K562 (cell line): ENCODE results near the gene LSM4. TPM values are rescaled to one million over a fixed set of nuclear protein-coding genes. Genes with fewer than 3 reads are reported as not detected.

Experiments used
- ASH1L ChIP-seq: fragments of 450-650 bp; IDR thresholded peaks from 2 replicates; pipeline ENCODE4 v1.6.1; 2018; ENCODE audit warnings: borderline replicate concordance, mild to moderate bottlenecking, low read depth; ENCODE audit not compliant: partially characterized antibody
- HIVEP1 ChIP-seq: fragments of 250-450 bp; sonication (Bioruptor Pico); IDR thresholded peaks from 2 replicates; pipeline ENCODE4 v1.4.0; 2020; ENCODE audit warnings: mild to moderate bottlenecking
- RBM22 ChIP-seq: fragments of 200-400 bp; formaldehyde crosslinking; IDR thresholded peaks from 2 replicates; pipeline ENCODE4 v1.6.1; 2018; ENCODE audit warnings: low read length, low read depth; ENCODE audit not compliant: poor library complexity, severe bottlenecking
- SNIP1 ChIP-seq: fragments of 450-650 bp; IDR thresholded peaks from 2 replicates; pipeline ENCODE4 v1.7.1; 2017; ENCODE audit warnings: low read depth, mild to moderate bottlenecking
- SRSF7 ChIP-seq: fragments of 200-400 bp; formaldehyde crosslinking; optimal IDR thresholded peaks from 2 replicates; pipeline ENCODE3; 2017; ENCODE audit warnings: mild to moderate bottlenecking, low read depth, low read length
- TRIM28 ChIP-seq: fragments of 450-650 bp; IDR thresholded peaks from 2 replicates; pipeline ENCODE4 v1.6.1; 2017
- ZNF23 ChIP-seq: fragments of 250-450 bp; sonication (Bioruptor Pico); IDR thresholded peaks from 2 replicates; pipeline ENCODE4 v1.4.0; 2020; ENCODE audit warnings: mild to moderate bottlenecking
- ZNF354B ChIP-seq: fragments of 250-450 bp; sonication (Bioruptor Pico); IDR thresholded peaks from 2 replicates; pipeline ENCODE4 v1.4.0; 2020
- ZNF408 ChIP-seq: fragments of 250-450 bp; sonication (Bioruptor Pico); IDR thresholded peaks from 2 replicates; pipeline ENCODE4 v1.4.0; 2020; ENCODE audit warnings: low read depth, mild to moderate bottlenecking, moderate library complexity
- ZNF584 ChIP-seq: fragments of 200-800 bp; sonication (Bioruptor generic); IDR thresholded peaks from 2 replicates; pipeline ENCODE4 v1.6.1; 2016; ENCODE audit warnings: low read depth, mild to moderate bottlenecking, missing genetic modification characterization, missing compliant biosample characterization
- polyA plus RNA-seq, 8 experiments: library from polyadenylated mRNA; depleted of rRNA in 4 of 8; stranded (reverse) in 5 of 8; unstranded in 3 of 8; fragments of >200 nt; fragmentation: Nextera tagmentation in 2 of 8; fragmentation: Illumina TruSeq in 1 of 8; extraction: Ambion mirVana in 2 of 8; extraction: Trizol in 1 of 8; gene quantifications; 2 replicates each; pipeline versions ENCODE4 v1.2.1 to v1.2.3, GENCODE V29; 2011 to 2014; ENCODE audit warnings: inconsistent platforms in 1 of 8, missing spikeins in 1 of 8
- total RNA-seq, 7 experiments: library from RNA; depleted of rRNA in 6 of 7; stranded (reverse); fragments of >200 nt in 6 of 7; fragmentation: Illumina TruSeq in 2 of 7; extraction: Trizol in 2 of 7; gene quantifications; 2 replicates each; pipeline versions ENCODE4 v1.2.1 to v1.2.3, GENCODE V29; 2011 to 2021; ENCODE audit warnings: low replicate concordance in 1 of 7
- TF ChIP-seq, protein P1 (sequence below): fragments of 450-650 bp; IDR thresholded peaks from 2 replicates; pipeline ENCODE4 v1.7.1; 2018; ENCODE audit warnings: mild to moderate bottlenecking, low read depth; ENCODE audit not compliant: partially characterized antibody
- TF ChIP-seq, protein P2 (sequence below): fragments of 450-650 bp; IDR thresholded peaks from 2 replicates; pipeline ENCODE4 v1.6.1; 2016; ENCODE audit warnings: low read depth, mild to moderate bottlenecking, moderate library complexity
- TF ChIP-seq, protein P3 (sequence below): sonication (generic); formaldehyde crosslinking; IDR thresholded peaks from 2 replicates; pipeline ENCODE4 v1.8.1; 2022; ENCODE audit warnings: missing genetic modification reagents
- TF ChIP-seq, protein P4 (sequence below): sonication (generic); formaldehyde crosslinking; IDR thresholded peaks from 2 replicates; pipeline ENCODE4 v1.9.0; 2022; ENCODE audit warnings: mild to moderate bottlenecking, missing genetic modification reagents
- TF ChIP-seq, protein P5 (sequence below): fragments of 250-450 bp; sonication (Bioruptor Pico); IDR thresholded peaks from 2 replicates; pipeline ENCODE4 v1.8.0; 2021; ENCODE audit warnings: mild to moderate bottlenecking, moderate library complexity
- TF ChIP-seq, protein P6 (sequence below): fragments of 450-650 bp; formaldehyde crosslinking; IDR thresholded peaks from 2 replicates; pipeline ENCODE4 v1.4.0; 2020; ENCODE audit warnings: mild to moderate bottlenecking

LSM4 gene
- total and polyA plus RNA-seq, 9 of the 15 experiments (the other 6 are each of a cell fraction or from before 2014, with no cell fraction given) = 11.9 to 763 (median 202) TPM

DNA sequence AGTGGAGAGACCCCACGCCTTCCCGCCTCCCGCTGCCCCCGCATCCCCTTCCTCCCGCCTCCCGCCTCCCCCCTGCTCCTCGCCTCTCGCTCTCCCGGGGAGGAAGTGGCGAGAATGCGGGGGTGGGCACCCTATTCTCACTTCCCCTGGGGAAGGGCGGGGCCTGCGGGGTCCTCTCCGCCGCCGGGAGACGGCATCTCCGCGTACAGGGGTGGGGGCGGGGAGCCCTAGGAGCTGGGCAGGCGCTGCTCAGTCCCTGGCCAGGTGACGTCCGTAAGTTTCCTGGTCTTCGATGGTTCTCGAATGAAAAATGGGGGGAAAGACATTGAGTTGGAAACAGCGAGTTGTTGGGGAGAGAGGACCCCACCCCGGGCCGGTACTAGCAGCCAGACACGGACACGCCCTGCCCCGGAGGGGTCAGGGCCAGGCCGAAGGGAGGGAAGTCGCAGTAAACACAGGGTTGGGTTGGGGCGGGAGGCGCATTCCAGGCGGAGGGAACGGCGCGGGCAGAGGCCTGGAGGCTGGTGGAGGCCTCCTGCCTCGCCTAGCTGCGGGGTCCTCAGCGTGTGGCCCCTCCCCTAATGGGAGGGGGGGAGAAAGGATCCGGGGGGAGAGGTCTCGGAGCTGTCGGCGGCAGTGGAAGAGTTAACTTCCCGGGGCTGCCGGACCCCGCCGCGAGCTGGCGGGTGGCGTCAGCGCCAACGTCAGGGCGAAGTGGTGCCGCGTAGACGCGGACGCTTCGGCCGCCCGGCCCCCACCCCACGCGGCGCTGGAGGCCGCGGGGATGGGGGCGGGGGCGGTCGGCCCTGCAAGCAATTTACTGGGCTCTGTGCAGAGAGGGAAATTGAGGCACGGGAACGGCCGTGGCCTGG is 31.1 kb downstream of the LSM4 start (continued):
- TF ChIP-seq, protein P1, sequence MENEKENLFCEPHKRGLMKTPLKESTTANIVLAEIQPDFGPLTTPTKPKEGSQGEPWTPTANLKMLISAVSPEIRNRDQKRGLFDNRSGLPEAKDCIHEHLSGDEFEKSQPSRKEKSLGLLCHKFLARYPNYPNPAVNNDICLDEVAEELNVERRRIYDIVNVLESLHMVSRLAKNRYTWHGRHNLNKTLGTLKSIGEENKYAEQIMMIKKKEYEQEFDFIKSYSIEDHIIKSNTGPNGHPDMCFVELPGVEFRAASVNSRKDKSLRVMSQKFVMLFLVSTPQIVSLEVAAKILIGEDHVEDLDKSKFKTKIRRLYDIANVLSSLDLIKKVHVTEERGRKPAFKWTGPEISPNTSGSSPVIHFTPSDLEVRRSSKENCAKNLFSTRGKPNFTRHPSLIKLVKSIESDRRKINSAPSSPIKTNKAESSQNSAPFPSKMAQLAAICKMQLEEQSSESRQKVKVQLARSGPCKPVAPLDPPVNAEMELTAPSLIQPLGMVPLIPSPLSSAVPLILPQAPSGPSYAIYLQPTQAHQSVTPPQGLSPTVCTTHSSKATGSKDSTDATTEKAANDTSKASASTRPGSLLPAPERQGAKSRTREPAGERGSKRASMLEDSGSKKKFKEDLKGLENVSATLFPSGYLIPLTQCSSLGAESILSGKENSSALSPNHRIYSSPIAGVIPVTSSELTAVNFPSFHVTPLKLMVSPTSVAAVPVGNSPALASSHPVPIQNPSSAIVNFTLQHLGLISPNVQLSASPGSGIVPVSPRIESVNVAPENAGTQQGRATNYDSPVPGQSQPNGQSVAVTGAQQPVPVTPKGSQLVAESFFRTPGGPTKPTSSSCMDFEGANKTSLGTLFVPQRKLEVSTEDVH = peak; percentile 27
- TF ChIP-seq, protein P2, sequence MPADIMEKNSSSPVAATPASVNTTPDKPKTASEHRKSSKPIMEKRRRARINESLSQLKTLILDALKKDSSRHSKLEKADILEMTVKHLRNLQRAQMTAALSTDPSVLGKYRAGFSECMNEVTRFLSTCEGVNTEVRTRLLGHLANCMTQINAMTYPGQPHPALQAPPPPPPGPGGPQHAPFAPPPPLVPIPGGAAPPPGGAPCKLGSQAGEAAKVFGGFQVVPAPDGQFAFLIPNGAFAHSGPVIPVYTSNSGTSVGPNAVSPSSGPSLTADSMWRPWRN = no peak; the same call in 1 of the 2 replicates
- TF ChIP-seq HIVEP1 (CRISPR knock-in tag) (no peak), TRIM28 (no peak), ZNF408 (CRISPR knock-in tag) (no peak), SRSF7 (no peak), ZNF23 (CRISPR knock-in tag) (no peak), RBM22 (peak; percentile 62), ASH1L (no peak), ZNF354B (no peak), ZNF584 (CRISPR knock-in tag) (0 out of 2 replicates have a peak, but pooled peaks have one; percentile 39), SNIP1 (no peak)
- TF ChIP-seq, protein P3, sequence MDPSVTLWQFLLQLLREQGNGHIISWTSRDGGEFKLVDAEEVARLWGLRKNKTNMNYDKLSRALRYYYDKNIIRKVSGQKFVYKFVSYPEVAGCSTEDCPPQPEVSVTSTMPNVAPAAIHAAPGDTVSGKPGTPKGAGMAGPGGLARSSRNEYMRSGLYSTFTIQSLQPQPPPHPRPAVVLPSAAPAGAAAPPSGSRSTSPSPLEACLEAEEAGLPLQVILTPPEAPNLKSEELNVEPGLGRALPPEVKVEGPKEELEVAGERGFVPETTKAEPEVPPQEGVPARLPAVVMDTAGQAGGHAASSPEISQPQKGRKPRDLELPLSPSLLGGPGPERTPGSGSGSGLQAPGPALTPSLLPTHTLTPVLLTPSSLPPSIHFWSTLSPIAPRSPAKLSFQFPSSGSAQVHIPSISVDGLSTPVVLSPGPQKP (CRISPR knock-in tag) = no peak
- TF ChIP-seq, protein P4, sequence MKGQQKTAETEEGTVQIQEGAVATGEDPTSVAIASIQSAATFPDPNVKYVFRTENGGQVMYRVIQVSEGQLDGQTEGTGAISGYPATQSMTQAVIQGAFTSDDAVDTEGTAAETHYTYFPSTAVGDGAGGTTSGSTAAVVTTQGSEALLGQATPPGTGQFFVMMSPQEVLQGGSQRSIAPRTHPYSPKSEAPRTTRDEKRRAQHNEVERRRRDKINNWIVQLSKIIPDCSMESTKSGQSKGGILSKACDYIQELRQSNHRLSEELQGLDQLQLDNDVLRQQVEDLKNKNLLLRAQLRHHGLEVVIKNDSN (CRISPR knock-in tag) = no peak; the same call in 1 of the 2 replicates
- TF ChIP-seq, protein P5, sequence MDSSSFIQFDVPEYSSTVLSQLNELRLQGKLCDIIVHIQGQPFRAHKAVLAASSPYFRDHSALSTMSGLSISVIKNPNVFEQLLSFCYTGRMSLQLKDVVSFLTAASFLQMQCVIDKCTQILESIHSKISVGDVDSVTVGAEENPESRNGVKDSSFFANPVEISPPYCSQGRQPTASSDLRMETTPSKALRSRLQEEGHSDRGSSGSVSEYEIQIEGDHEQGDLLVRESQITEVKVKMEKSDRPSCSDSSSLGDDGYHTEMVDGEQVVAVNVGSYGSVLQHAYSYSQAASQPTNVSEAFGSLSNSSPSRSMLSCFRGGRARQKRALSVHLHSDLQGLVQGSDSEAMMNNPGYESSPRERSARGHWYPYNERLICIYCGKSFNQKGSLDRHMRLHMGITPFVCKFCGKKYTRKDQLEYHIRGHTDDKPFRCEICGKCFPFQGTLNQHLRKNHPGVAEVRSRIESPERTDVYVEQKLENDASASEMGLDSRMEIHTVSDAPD = no peak
- TF ChIP-seq, protein P6, sequence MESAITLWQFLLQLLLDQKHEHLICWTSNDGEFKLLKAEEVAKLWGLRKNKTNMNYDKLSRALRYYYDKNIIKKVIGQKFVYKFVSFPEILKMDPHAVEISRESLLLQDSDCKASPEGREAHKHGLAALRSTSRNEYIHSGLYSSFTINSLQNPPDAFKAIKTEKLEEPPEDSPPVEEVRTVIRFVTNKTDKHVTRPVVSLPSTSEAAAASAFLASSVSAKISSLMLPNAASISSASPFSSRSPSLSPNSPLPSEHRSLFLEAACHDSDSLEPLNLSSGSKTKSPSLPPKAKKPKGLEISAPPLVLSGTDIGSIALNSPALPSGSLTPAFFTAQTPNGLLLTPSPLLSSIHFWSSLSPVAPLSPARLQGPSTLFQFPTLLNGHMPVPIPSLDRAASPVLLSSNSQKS = no peak
